ENCODE measurements around the gene MAP1B.

The MAP1B gene

GRCh38 chr5:72213482-72213881, 106.2 kb downstream of the MAP1B start:
- Histone ChIP-seq H3K27me3 (ENCODE audit: low read depth, low read length) (no peaks in the 10 kb centered on the region), H3K36me3 (ENCODE audit: control insufficient read depth in 1 of 2, insufficient read depth in 2 of 2, low read length in 2 of 2) (peaks cover 7% of the 10 kb centered on the region in 2 donors), H3K4me1 (ENCODE audit: control insufficient read depth in 1 of 2, insufficient read depth in 2 of 2, low read length in 2 of 2) (no peaks in the 10 kb centered on the region), H3K9me3 (ENCODE audit: control insufficient read depth in 1 of 2, low read length in 2 of 2) (no peaks in the 10 kb centered on the region), H3K4me3 (ENCODE audit: low read depth in 1 of 2, low read length in 2 of 2) (no peak overlapping the region), H3K27ac (ENCODE audit: low read length) (no peak overlapping the region)

- Histone ChIP-seq H3K27ac (ENCODE audit: low read length) (no peak overlapping the region), H3K9me3 (ENCODE audit: control insufficient read depth in 1 of 2, low read length in 2 of 2) (no peaks in the 10 kb centered on the region), H3K4me1 (ENCODE audit: control insufficient read depth in 1 of 2, insufficient read depth in 2 of 2, low read length in 2 of 2) (no peaks in the 10 kb centered on the region), H3K4me3 (ENCODE audit: low read depth in 1 of 2, low read length in 2 of 2) (no peak overlapping the region), H3K27me3 (ENCODE audit: low read depth, low read length) (no peaks in the 10 kb centered on the region), H3K36me3 (ENCODE audit: control insufficient read depth in 1 of 2, insufficient read depth in 2 of 2, low read length in 2 of 2) (peaks cover 11 to 14% of the 10 kb centered on the region in 2 donors)
Observed at GRCh38 chr5:72214168-72214567, 106.9 kb downstream of the MAP1B start.

- no peaks in the 10 kb centered on the region for H3K9me3 ChIP-seq (ENCODE audit: control insufficient read depth in 1 of 2, low read length in 2 of 2)
- H3K27ac ChIP-seq (ENCODE audit: low read length): no peak overlapping the region
- H3K27me3 ChIP-seq (ENCODE audit: low read depth, low read length): no peaks in the 10 kb centered on the region
- H3K4me3 ChIP-seq (ENCODE audit: low read depth in 1 of 2, low read length in 2 of 2): no peak overlapping the region
- no peaks in the 10 kb centered on the region for H3K4me1 ChIP-seq (ENCODE audit: control insufficient read depth in 1 of 2, insufficient read depth in 2 of 2, low read length in 2 of 2)
- H3K36me3 ChIP-seq (ENCODE audit: control insufficient read depth in 1 of 2, insufficient read depth in 2 of 2, low read length in 2 of 2): peaks cover 31 to 39% of the 10 kb centered on the region in 2 donors
Observed at GRCh38 chr5:72216756-72217155, 109.5 kb downstream of the MAP1B start.

GRCh38 chr5:72221099-72221498, 113.8 kb downstream of the MAP1B start:
- no peaks in the 10 kb centered on the region for H3K4me1 ChIP-seq (ENCODE audit: control insufficient read depth in 1 of 2, insufficient read depth in 2 of 2, low read length in 2 of 2)
- H3K27ac ChIP-seq (ENCODE audit: low read length): no peak overlapping the region
- no peaks in the 10 kb centered on the region for H3K27me3 ChIP-seq (ENCODE audit: low read depth, low read length)
- H3K4me3 ChIP-seq (ENCODE audit: low read depth in 1 of 2, low read length in 2 of 2): no peak overlapping the region
- H3K36me3 ChIP-seq (ENCODE audit: control insufficient read depth in 1 of 2, insufficient read depth in 2 of 2, low read length in 2 of 2): peaks cover 57 to 70% of the 10 kb centered on the region in 2 donors
- no peaks in the 10 kb centered on the region for H3K9me3 ChIP-seq (ENCODE audit: control insufficient read depth in 1 of 2, low read length in 2 of 2)

GRCh38 chr5:72221541-72221940, 114.3 kb downstream of the MAP1B start:
- no peak overlapping the region for H3K27ac ChIP-seq (ENCODE audit: low read length)
- peaks cover 58 to 73% of the 10 kb centered on the region in 2 donors for H3K36me3 ChIP-seq (ENCODE audit: control insufficient read depth in 1 of 2, insufficient read depth in 2 of 2, low read length in 2 of 2)
- no peaks in the 10 kb centered on the region for H3K9me3 ChIP-seq (ENCODE audit: control insufficient read depth in 1 of 2, low read length in 2 of 2)
- no peaks in the 10 kb centered on the region for H3K4me1 ChIP-seq (ENCODE audit: control insufficient read depth in 1 of 2, insufficient read depth in 2 of 2, low read length in 2 of 2)
- no peaks in the 10 kb centered on the region for H3K27me3 ChIP-seq (ENCODE audit: low read depth, low read length)
- H3K4me3 ChIP-seq (ENCODE audit: low read depth in 1 of 2, low read length in 2 of 2): no peak overlapping the region

GRCh38 chr5:72222521-72222920, 115.2 kb downstream of the MAP1B start:
- Histone ChIP-seq H3K27ac (ENCODE audit: low read length) (no peak overlapping the region), H3K4me1 (ENCODE audit: control insufficient read depth in 1 of 2, insufficient read depth in 2 of 2, low read length in 2 of 2) (no peaks in the 10 kb centered on the region), H3K9me3 (ENCODE audit: control insufficient read depth in 1 of 2, low read length in 2 of 2) (no peaks in the 10 kb centered on the region), H3K4me3 (ENCODE audit: low read depth in 1 of 2, low read length in 2 of 2) (no peak overlapping the region), H3K36me3 (ENCODE audit: control insufficient read depth in 1 of 2, insufficient read depth in 2 of 2, low read length in 2 of 2) (peaks cover 58 to 73% of the 10 kb centered on the region in 2 donors), H3K27me3 (ENCODE audit: low read depth, low read length) (no peaks in the 10 kb centered on the region)

- H3K36me3 ChIP-seq (ENCODE audit: control insufficient read depth in 1 of 2, insufficient read depth in 2 of 2, low read length in 2 of 2): peaks cover 52 to 67% of the 10 kb centered on the region in 2 donors
- no peaks in the 10 kb centered on the region for H3K27me3 ChIP-seq (ENCODE audit: low read depth, low read length)
- no peaks in the 10 kb centered on the region for H3K9me3 ChIP-seq (ENCODE audit: control insufficient read depth in 1 of 2, low read length in 2 of 2)
- H3K4me1 ChIP-seq (ENCODE audit: control insufficient read depth in 1 of 2, insufficient read depth in 2 of 2, low read length in 2 of 2): no peaks in the 10 kb centered on the region
- H3K27ac ChIP-seq (ENCODE audit: low read length): no peak overlapping the region
- H3K4me3 ChIP-seq (ENCODE audit: low read depth in 1 of 2, low read length in 2 of 2): no peak overlapping the region
Observed at GRCh38 chr5:72223371-72223770, 116.1 kb downstream of the MAP1B start.

GRCh38 chr5:72224946-72225463, 117.7 kb downstream of the MAP1B start:
- H3K27ac ChIP-seq (ENCODE audit: low read length): no peak overlapping the region
- H3K4me3 ChIP-seq (ENCODE audit: low read depth in 1 of 2, low read length in 2 of 2): no peak overlapping the region
- no peaks in the 10 kb centered on the region for H3K4me1 ChIP-seq (ENCODE audit: control insufficient read depth in 1 of 2, insufficient read depth in 2 of 2, low read length in 2 of 2)
- no peaks in the 10 kb centered on the region for H3K27me3 ChIP-seq (ENCODE audit: low read depth, low read length)
- peaks cover 42 to 51% of the 10 kb centered on the region in 2 donors for H3K36me3 ChIP-seq (ENCODE audit: control insufficient read depth in 1 of 2, insufficient read depth in 2 of 2, low read length in 2 of 2)
- no peaks in the 10 kb centered on the region for H3K9me3 ChIP-seq (ENCODE audit: control insufficient read depth in 1 of 2, low read length in 2 of 2)

GRCh38 chr5:72225741-72226140, 118.5 kb downstream of the MAP1B start:
- Histone ChIP-seq H3K27me3 (ENCODE audit: low read depth, low read length) (no peaks in the 10 kb centered on the region), H3K4me3 (ENCODE audit: low read depth in 1 of 2, low read length in 2 of 2) (no peak overlapping the region), H3K36me3 (ENCODE audit: control insufficient read depth in 1 of 2, insufficient read depth in 2 of 2, low read length in 2 of 2) (peaks cover 37 to 45% of the 10 kb centered on the region in 2 donors), H3K9me3 (ENCODE audit: control insufficient read depth in 1 of 2, low read length in 2 of 2) (no peaks in the 10 kb centered on the region), H3K27ac (ENCODE audit: low read length) (no peak overlapping the region), H3K4me1 (ENCODE audit: control insufficient read depth in 1 of 2, insufficient read depth in 2 of 2, low read length in 2 of 2) (no peaks in the 10 kb centered on the region)

- peaks cover 34 to 35% of the 10 kb centered on the region in 2 donors for H3K36me3 ChIP-seq (ENCODE audit: control insufficient read depth in 1 of 2, insufficient read depth in 2 of 2, low read length in 2 of 2)
- no peaks in the 10 kb centered on the region for H3K4me1 ChIP-seq (ENCODE audit: control insufficient read depth in 1 of 2, insufficient read depth in 2 of 2, low read length in 2 of 2)
- no peaks in the 10 kb centered on the region for H3K9me3 ChIP-seq (ENCODE audit: control insufficient read depth in 1 of 2, low read length in 2 of 2)
- no peak overlapping the region for H3K27ac ChIP-seq (ENCODE audit: low read length)
- no peaks in the 10 kb centered on the region for H3K27me3 ChIP-seq (ENCODE audit: low read depth, low read length)
- H3K4me3 ChIP-seq (ENCODE audit: low read depth in 1 of 2, low read length in 2 of 2): no peak overlapping the region
Observed at GRCh38 chr5:72226950-72227349, 119.7 kb downstream of the MAP1B start.

GRCh38 chr5:72228960-72229359, 121.7 kb downstream of the MAP1B start:
- Histone ChIP-seq H3K27ac (ENCODE audit: low read length) (no peak overlapping the region), H3K27me3 (ENCODE audit: low read depth, low read length) (no peaks in the 10 kb centered on the region), H3K4me3 (ENCODE audit: low read depth in 1 of 2, low read length in 2 of 2) (no peak overlapping the region), H3K9me3 (ENCODE audit: control insufficient read depth in 1 of 2, low read length in 2 of 2) (no peaks in the 10 kb centered on the region), H3K36me3 (ENCODE audit: control insufficient read depth in 1 of 2, insufficient read depth in 2 of 2, low read length in 2 of 2) (peaks cover 26% of the 10 kb centered on the region in 2 donors), H3K4me1 (ENCODE audit: control insufficient read depth in 1 of 2, insufficient read depth in 2 of 2, low read length in 2 of 2) (no peaks in the 10 kb centered on the region)

GRCh38 chr5:72231991-72232703, 124.9 kb downstream of the MAP1B start:
- H3K36me3 ChIP-seq (ENCODE audit: control insufficient read depth in 1 of 2, insufficient read depth in 2 of 2, low read length in 2 of 2): peaks cover 8 to 17% of the 10 kb centered on the region in 2 donors

More at GRCh38 chr5:72231991-72232703, 124.9 kb downstream of the MAP1B start:
- Histone ChIP-seq H3K4me1 (ENCODE audit: control insufficient read depth in 1 of 2, insufficient read depth in 2 of 2, low read length in 2 of 2) (no peaks in the 10 kb centered on the region), H3K27ac (ENCODE audit: low read length) (no peak overlapping the region), H3K9me3 (ENCODE audit: control insufficient read depth in 1 of 2, low read length in 2 of 2) (no peaks in the 10 kb centered on the region), H3K4me3 (ENCODE audit: low read depth in 1 of 2, low read length in 2 of 2) (no peak overlapping the region), H3K27me3 (ENCODE audit: low read depth, low read length) (no peaks in the 10 kb centered on the region)

Measured in muscle layer of duodenum (tissue), 2 donors.